Measurements from ENCODE around the gene ZNF324. TPM values are rescaled to one million over a fixed set of nuclear protein-coding genes. Genes with fewer than 3 reads are reported as not detected.
A peak's percentile ranks its signal among the peaks of the same experiment; 100 is the strongest.
"Not testable (repeated sequence)": the region's sequence is repeated elsewhere in the genome, so short reads cannot be mapped to it uniquely, and the experiment has no call there.

The ZNF324 gene
- total RNA-seq, 1 donor from 2014 or later = 12.7 TPM

GRCh38 chr19:58470837-58471543 is 4.1 kb downstream of the ZNF324 start:
- DNase-seq (ENCODE audit: low read depth, low spot score) = not testable (repeated sequence)

GRCh38 chr19:58471736-58472135 is 4.9 kb downstream of the ZNF324 start:
- DNase-seq (ENCODE audit: low read depth, low spot score) = no peak

- DNase-seq (ENCODE audit: low read depth, low spot score) = no peak
Measured at GRCh38 chr19:58473775-58474174, 6.9 kb downstream of the ZNF324 start.

DNA sequence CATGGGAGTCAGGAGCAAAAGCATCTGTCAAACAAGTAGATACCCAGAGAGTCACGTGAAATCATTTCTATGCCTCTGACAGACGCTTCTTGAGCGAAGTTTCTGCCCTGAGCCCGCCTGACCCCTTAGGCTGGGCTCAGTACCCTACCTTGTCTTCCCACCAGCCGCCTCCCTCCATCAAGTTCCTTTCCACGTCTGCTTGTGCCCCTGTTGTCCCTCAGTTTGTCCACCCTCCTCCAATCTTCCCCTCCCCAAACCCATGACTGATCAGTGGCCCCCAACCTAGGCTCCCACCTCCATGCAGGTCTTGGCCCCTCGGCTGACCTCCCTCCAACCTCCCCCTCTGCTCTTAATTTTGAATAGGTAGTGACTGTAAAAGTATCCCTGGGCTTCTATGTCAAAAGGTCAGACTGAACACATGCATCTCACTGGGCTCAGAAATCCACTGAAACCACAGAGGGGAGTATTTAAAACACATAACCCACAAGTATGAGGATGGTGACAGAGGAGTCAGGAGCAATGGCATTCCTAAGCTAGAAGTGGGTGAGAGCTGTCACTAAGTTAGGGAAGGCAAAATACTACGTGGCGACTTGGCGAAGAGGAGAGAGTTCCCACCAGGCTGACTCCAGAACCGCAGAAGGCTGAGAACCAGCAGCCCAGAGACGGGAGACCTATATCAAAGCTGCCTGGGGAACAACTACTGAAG is 7.6 kb downstream of the ZNF324 start:
- DNase-seq (ENCODE audit: low read depth, low spot score) = no peak

- DNase-seq (ENCODE audit: low read depth, low spot score) = no peak
Measured at GRCh38 chr19:58474997-58475713, 8.3 kb downstream of the ZNF324 start.

DNA sequence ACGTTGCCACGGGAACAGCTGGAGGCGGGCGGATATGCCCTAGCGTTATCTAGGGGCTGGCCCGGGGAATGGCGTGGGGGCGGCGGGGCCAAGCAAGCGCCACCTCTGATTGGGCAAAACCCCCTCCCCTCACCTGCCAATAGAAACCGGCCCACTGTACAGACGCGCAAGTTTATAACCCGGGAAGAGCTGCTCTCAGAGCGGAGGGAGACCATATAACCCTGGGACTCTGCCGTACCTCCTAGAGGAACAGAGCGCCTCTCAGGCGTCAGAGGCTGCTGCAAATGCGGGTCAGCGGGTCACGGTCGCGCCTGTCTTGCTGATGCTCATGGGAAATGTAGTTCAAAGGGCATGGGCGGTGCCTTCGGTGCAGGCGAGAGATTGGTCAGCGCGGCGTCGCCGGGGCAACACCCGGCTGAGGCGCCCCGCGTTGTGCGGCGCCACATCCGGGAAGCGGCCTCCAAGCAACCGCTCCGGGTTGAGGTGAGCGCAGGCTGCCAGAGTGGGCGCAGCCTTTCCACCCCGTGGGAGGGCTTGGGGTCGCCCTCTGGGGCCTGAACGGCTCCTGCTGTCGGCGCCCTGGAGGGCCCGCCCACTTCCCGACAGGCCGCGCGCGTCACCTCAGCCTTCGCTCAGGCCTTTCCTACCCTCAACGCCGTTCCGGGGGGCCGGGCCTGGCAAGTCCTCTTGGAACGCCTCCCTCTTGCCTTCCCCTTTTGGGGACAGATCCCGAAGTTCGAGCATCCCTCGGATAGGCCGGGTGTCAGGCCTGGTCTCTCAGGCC is 9.0 kb downstream of the ZNF324 start, which contains the start of gene ZNF446:
Gene ZNF446, plus strand, starts transcription at position 639 of the 784 bp plus-strand sequence. CDS start 867 bp downstream, outside the sequence.
- DNase-seq (ENCODE audit: low read depth, low spot score) = peak; percentile 88

GRCh38 chr19:58476498-58477015 is 9.7 kb downstream of the ZNF324 start:
- DNase-seq (ENCODE audit: low read depth, low spot score) = no peak

GRCh38 chr19:58477130-58477529 is 10.2 kb downstream of the ZNF324 start:
- no peak for DNase-seq (ENCODE audit: low read depth, low spot score)

GRCh38 chr19:58477871-58478270 is 11.0 kb downstream of the ZNF324 start:
- no peak for DNase-seq (ENCODE audit: low read depth, low spot score)

GRCh38 chr19:58479303-58479702 is 12.4 kb downstream of the ZNF324 start:
- DNase-seq (ENCODE audit: low read depth, low spot score) = no peak

DNA sequence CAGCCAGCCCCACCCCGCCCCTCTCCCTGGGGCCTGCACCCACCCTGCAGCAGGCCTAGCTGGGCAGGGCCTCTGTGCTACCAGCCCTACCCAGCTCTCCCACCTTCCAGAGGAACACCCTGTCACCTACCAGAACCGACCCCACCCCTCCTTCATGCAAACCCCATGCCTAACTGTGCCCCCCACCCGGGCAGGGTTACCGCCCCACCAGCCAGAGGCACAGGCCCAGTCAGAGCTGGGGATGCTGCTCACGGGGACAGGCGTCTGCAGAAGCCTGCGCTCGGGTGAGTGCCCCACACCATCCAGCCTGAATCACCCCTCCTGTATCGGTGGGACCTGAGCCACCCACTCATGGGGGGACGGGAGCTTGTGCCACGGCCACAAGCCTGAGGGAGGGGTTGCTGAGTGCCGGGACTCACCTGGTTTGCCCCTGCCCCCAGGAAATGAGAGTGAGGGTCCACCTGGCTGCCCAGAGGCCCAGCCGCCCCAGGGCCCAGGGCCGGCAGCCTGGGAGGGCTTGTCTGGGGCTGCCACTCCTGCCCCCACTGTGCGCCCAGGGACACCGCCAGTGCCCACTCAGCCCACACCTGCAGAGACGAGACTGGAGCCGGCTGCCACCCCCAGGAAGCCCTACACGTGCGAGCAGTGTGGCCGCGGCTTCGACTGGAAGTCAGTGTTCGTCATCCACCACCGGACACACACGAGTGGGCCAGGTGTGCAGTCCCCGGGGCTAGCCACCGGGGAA is 13.0 kb downstream of the ZNF324 start:
- no peak for DNase-seq (ENCODE audit: low read depth, low spot score)

DNA sequence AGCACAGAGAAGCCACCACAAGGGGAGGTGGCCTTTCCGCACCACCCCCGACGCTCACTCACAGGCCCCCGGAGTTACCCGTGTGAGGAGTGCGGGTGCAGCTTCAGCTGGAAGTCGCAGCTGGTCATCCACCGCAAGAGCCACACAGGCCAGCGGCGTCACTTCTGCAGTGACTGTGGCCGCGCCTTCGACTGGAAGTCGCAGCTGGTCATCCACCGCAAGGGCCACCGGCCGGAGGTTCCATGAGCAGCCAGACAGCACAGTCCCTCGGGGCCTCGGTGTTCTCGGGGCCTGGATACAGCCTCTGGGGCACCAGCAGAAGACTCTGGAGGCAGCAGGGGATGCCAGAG is 13.6 kb downstream of the ZNF324 start:
- no peak for DNase-seq (ENCODE audit: low read depth, low spot score)

DNA sequence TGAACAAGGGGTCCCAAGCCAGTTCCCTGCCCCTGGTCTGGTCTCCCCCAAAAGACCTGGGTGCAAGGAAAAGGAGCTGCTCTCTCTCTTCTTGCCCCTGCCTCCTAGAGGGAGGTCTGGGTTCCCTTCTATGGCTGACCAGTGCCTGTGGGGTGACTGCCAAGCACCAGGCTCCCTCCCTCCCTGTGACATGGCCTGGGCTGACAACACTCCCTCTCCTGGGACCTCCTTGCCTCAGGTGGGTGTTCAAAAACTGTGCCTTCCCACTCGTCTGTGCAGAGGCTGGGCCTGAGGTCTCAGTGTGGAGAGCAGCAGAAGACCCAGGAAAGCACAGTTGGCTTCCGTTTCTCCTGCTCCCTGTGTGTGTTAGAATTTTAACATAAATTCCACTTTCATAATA is 14.0 kb downstream of the ZNF324 start:
- DNase-seq (ENCODE audit: low read depth, low spot score) = no peak

- no peak for DNase-seq (ENCODE audit: low read depth, low spot score)
Measured at GRCh38 chr19:58482372-58482771, 15.5 kb downstream of the ZNF324 start.

- DNase-seq (ENCODE audit: low read depth, low spot score) = no peak
Measured at GRCh38 chr19:58483776-58484175, 16.9 kb downstream of the ZNF324 start.

- DNase-seq (ENCODE audit: low read depth, low spot score) = not testable (repeated sequence)
Measured at GRCh38 chr19:58484349-58484748, 17.5 kb downstream of the ZNF324 start.

DNA sequence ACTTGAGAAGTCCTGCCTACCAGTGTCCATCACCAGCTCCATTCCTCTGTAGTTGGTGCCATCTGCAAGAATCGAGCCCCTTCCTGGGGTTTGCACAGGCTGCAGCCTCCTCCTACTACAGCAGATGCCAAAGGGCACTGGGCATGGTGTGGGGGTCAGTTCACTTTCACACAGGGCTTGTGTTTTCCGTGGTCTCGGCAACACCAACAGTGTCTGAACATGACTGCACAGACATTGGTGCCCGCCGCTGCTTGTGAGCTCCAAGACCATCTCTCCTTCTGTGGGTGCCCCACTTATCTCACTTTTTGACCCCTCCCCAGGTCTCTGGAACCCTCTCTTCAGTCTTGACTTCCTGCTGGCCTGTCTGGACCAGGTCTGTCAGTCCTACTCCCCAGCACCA is 24.5 kb downstream of the ZNF324 start:
- DNase-seq (ENCODE audit: low read depth, low spot score) = no peak

GRCh38 chr19:58492265-58492664 is 25.4 kb downstream of the ZNF324 start:
- no peak for DNase-seq (ENCODE audit: low read depth, low spot score)

DNA sequence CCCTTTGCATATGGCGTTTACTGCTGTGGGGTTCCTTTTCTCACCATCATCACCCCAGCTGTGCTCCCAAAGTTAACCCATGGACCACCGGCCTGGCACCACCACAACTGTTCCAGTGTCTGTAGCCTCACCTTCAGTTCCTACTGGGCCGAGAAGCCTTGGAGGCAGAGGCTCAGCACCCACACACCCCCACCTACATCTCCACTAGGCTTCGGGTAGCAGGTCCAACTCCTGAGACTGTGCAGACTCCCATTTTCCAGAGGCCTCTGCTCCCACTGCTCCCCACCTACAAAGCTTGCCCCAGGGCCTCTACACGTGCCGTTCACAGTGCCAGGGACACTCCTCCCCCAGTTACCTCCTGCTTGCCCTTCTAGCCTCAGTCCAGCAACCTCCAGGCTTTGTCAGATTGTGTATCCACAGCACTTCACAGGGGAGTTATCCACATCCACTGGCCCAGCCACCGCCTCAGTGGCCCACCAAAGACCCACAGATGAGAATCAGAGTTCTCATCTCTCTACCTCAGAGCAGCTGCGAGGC is 30.8 kb downstream of the ZNF324 start:
- DNase-seq (ENCODE audit: low read depth, low spot score) = no peak

GRCh38 chr19:58498316-58499020 is 31.6 kb downstream of the ZNF324 start:
- no peak for DNase-seq (ENCODE audit: low read depth, low spot score)
